Measurements from ENCODE around the gene NR3C2.

- TF ChIP-seq, protein P1, sequence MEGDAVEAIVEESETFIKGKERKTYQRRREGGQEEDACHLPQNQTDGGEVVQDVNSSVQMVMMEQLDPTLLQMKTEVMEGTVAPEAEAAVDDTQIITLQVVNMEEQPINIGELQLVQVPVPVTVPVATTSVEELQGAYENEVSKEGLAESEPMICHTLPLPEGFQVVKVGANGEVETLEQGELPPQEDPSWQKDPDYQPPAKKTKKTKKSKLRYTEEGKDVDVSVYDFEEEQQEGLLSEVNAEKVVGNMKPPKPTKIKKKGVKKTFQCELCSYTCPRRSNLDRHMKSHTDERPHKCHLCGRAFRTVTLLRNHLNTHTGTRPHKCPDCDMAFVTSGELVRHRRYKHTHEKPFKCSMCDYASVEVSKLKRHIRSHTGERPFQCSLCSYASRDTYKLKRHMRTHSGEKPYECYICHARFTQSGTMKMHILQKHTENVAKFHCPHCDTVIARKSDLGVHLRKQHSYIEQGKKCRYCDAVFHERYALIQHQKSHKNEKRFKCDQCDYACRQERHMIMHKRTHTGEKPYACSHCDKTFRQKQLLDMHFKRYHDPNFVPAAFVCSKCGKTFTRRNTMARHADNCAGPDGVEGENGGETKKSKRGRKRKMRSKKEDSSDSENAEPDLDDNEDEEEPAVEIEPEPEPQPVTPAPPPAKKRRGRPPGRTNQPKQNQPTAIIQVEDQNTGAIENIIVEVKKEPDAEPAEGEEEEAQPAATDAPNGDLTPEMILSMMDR (IDR thresholded peaks at IDR 0.05; ENCODE audit: low read length), result no peak
- TF ChIP-seq EZH2 (IDR thresholded peaks at IDR 0.05; ENCODE audit: borderline replicate concordance, low read length), result no peak
Observed at GRCh38 chr4:148359769-148360168, 82.4 kb downstream of the NR3C2 start.

Measured in OCI-LY1 (cell line).